Keratinocyte (primary cell): Measurements from ENCODE around the gene SRPK1.

ENCODE experiments used
- CTCF ChIP-seq, 3 experiments: IDR thresholded peaks in 1 of 3; conservative IDR thresholded peaks in 1 of 3; optimal IDR thresholded peaks in 1 of 3; 2 replicates in 2 of 3; 3 replicates in 1 of 3; pipeline versions ENCODE3 to v1.5.1; 2011; ENCODE audit warnings: low read length in 3 of 3, mild to moderate bottlenecking in 3 of 3, moderate library complexity in 2 of 3, control low read depth in 1 of 3, inconsistent platforms in 1 of 3; ENCODE audit not compliant: insufficient read depth in 2 of 3; ENCODE audit errors: extremely low read depth in 1 of 3
- EZH2 ChIP-seq: IDR thresholded peaks from one replicate; pipeline ENCODE4 v1.6.1; 2012; ENCODE audit warnings: inconsistent platforms, mild to moderate bottlenecking, low read length, moderate library complexity

GRCh38 chr6:35897036-35897435, 23.9 kb downstream of the SRPK1 start:
- TF ChIP-seq CTCF (optimal IDR thresholded peaks at IDR 0.05 in 1 of 3, IDR thresholded peaks at IDR 0.05 in 1 of 3, conservative IDR thresholded peaks at IDR 0.05 in 1 of 3; ENCODE audit: extremely low read depth in 1 of 3, insufficient read depth in 2 of 3, low read length in 3 of 3), result no peak
- TF ChIP-seq EZH2, result no peak
